GM18508 (cell line): Measurements from ENCODE around the gene LIPI.
"Not testable (repeated sequence)": the region's sequence is repeated elsewhere in the genome, so short reads cannot be mapped to it uniquely, and the experiment has no call there.

ENCODE experiments used
- ATAC-seq: cut with Tn5 transposase; IDR thresholded peaks from one replicate; pipeline ENCODE4 v1.9.1; 2021; ENCODE audit warnings: moderate number of reproducible peaks; ENCODE audit not compliant: insufficient read depth, unreplicated experiment

Gene LIPI

GRCh38 chr21:14210738-14211137 lies at the start of gene LIPI:
LIPI (minus strand) TSS chr21:14210955; CDS start chr21:14210845, 110 bp downstream.
- no peak for ATAC-seq

DNA sequence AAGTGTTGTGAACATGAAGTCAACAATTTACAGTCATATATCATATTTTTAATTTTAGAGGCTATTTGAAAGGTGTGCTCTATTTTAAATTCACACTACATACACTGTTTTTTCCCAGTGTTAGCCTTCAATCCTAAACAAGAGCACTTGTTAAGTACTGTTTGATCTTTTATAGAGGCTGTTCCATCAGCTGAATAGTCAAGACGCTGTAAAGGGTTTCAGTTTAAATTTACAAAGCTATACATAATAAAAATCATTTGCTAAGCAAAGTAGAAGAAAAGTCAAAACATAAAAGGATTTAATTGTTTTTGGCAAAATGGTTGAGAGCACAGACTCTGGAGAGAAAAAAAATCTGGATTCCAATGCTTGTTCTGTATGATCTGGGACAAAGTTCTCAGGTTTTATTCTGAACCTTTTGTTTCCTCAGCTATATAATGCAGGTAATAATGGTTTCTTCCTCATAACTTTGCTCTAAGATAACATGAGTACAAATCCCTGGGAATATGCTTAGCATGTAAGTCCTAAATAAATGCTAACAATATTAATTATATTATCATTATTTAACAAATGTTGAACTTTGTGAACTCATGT lies 49.5 kb upstream of the LIPI start:
- no peak for ATAC-seq

DNA sequence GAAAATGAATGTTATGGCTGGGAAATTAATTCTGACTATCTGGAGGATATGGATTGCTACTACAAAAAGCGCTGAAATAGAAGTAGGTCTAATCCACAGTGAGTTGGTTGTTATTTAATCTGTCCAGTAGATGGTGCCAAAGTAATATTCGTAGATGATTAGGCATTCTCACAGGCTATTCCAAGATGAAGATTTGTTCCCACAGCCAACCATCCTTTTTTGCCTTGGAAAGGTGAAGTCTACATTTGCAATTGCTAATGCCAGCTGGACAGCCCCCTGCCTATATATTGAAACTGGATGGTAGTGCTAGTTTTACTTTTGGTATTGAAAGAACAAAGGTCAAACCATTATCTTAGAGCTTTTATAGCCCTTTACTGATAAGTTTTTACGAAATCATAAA lies 49.0 kb upstream of the LIPI start:
- ATAC-seq = no peak

DNA sequence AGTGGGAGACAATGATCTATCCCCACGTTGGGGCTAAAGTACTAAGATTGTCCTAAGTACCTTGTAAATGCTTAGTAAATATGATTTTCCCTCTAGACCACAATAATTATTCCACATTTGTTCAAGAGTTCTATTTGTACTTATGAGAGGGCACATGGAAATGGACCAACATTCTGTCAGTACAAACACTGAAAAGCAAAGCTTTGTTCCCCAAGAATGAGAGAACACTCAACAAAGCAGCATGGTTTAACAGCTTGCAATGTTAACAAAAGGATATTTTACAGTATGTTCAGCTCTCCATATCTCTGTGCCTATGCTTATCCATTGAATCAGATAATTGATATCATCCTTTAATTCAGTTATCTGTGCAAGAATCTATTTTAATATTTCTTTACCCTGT lies 40.6 kb upstream of the LIPI start:
- ATAC-seq = no peak

- ATAC-seq = no peak
Observed at GRCh38 chr21:14245711-14246110, 35.0 kb upstream of the LIPI start.

- no peak for ATAC-seq
Observed at GRCh38 chr21:14244911-14245310, 34.2 kb upstream of the LIPI start.

DNA sequence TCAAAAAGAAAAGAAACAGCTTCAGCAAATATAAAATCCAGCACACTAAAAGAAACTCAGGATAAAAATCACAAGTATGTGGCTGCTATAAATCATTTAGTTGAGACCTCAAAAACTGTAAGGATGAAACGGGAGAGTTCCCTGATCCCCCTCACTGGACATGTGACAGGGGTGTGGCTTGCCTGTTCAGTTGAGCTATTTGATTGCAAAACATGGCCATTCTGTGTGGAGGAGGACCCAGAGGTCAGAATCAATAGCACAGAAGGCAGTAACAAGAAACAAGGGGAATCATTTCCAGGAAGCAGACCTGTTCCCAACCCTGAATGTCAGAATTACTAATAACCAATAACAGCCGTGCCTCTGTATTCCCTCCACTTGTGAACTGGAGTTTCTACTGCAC lies 33.1 kb upstream of the LIPI start:
- no peak for ATAC-seq

DNA sequence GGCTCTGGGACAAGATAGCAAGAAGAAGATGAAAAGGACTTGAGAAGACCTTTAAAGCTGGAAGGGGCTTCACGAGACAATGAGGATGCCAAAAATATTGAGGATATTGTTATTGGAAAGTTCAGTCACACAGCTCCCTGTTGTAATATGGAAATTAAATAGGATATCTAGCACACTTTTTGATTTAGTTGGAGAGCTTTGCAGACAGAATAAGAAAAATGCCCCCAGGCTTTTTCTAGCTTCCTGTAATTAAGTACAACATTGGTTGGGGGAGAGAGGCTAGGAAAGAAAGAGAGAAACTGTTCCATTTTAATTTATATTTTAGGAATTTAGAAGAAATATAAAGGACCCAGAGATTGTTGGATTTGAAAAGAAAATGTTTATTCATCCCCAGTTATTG lies 32.7 kb upstream of the LIPI start:
- ATAC-seq = no peak

GRCh38 chr21:14241297-14241696 lies 30.5 kb upstream of the LIPI start:
- no peak for ATAC-seq

DNA sequence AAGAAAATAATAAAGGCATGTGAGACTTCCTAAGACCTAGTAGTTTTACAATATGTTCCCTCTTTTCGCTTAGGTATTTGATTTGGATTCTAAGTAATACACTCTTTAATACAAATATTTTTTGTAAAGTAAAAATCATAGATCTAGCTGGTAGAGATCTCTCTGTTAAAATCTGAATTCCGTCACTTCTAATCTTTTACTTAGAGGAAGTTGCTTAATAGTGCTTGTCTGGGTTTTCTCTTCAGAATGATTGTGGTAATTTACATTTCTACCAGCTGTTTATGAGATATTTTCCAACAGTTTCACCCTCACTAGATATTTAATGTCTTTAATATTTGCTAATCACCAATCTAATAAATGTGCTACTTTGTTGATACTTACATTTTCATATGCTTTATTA lies 28.5 kb upstream of the LIPI start:
- ATAC-seq = no peak

DNA sequence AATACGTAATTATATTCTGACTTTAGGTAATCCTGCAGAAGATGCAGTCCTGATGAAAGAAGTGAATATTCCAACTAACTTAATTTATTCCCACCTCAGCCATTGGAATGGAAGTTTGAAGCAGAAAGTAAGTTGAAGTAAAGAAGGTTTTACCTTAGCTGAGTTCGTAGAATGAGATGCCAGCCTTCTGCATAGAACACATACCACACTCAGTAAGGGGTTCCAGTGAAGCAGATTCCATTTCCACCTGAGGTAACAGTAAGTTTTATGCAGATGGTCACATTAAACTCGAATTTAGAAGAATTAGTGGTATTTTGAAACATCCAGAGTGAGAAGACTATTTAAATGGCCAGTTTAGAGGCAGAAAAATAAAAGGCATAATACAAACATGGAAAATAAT lies 25.4 kb upstream of the LIPI start:
- no peak for ATAC-seq

DNA sequence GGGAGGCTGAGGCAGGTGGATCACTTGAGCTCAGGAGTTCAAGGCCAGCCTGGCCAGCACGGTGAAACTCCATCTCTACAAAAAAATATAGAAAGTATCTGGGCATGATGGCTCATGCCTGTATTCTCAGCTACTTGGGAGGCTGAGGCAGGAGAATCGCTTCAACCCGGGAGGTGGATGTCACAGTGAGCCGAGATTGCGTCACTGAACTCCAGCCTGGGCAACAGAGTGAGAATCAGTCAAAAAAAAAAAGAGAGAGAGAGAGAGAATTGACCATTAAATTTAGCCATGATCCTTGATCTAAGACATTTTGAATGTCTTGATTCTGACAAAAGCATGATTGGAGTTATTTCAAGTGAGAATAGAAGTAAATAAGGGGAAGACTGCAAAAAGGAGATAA lies 24.3 kb upstream of the LIPI start:
- no peak for ATAC-seq

GRCh38 chr21:14229399-14229798 lies 18.6 kb upstream of the LIPI start:
- no peak for ATAC-seq

- ATAC-seq = no peak
Observed at GRCh38 chr21:14223365-14223764, 12.6 kb upstream of the LIPI start.

GRCh38 chr21:14215971-14216641 lies 5.4 kb upstream of the LIPI start, which contains the start of gene RBM11:
RBM11 (plus strand) TSS chr21:14216157; CDS start chr21:14216187, 30 bp downstream.
- ATAC-seq = peak; percentile 52

- ATAC-seq = no peak
Observed at GRCh38 chr21:14213164-14213563, 2.4 kb upstream of the LIPI start.

DNA sequence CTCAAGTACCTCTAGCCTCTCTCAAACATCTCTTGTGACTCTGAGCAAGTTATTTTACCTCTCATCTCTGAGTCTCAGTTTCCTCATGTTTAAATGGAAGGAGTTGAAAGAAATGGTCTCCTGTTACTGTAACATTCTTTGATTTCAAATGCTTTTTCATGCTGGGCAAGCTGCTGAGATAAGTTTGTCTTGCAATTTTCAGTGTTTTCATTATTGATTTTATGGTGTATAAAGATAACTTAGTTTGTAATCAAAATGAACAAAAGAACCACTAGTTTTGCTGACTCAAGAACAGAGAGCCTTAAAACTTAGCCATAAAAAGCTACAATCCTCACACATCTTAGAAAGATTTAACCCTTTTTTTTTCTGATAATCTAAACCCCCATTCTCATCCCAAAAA lies 4.5 kb downstream of the LIPI start:
- no peak for ATAC-seq

DNA sequence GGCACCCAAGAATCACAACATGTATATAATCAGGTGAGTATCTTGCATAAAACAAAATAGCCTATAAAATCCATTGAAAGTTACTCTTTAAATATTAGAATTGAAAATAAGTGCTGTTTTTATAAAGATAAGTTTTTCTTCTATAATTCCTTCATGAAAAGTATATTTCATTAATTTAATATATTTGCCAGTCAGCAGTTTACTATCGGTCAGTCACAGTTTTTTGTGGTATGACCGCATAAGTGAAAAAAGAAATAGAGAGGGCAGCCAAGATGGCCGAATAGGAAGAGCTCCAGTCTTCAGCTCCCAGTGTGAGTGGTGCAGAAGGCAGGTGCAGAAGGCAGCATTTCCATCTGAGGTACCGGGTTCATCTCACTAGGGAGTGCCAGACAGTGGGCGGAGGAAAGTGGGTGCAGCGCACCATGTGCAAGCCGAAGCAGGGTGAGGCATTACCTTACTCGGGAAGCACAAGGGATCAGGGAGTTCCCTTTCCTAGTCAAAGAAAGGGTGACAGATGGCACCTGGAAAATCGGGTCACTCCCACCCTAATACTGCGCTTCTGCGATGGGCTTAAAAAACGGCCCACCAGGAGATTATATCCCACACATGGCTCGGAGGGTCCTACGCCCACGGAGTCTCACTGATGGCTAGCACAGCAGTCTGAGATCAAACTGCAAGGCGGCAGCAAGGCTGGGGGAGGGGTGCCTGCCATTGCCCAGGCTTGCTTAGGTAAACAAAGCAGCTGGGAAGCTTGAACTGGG lies 44.1 kb downstream of the LIPI start:
- ATAC-seq = not testable (repeated sequence)

DNA sequence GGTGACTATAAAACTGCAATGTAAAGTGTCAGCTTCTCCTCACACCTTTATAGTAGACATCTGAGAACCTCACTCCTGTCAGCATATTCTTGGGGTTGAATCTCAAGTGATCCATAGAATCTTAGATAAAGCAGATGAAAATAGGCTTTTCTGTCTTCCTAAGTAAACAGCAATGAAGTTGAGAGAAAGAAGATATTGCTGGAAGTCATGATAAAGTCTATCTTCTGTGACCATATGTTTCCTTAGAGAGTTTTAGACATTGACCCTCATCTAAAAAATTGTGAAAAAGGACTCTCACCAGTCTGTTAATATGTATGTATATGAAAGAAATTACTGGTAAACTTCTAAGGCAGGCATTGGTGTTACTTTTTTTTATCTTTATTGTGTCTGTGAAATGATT lies 66.8 kb downstream of the LIPI start:
- ATAC-seq = no peak

DNA sequence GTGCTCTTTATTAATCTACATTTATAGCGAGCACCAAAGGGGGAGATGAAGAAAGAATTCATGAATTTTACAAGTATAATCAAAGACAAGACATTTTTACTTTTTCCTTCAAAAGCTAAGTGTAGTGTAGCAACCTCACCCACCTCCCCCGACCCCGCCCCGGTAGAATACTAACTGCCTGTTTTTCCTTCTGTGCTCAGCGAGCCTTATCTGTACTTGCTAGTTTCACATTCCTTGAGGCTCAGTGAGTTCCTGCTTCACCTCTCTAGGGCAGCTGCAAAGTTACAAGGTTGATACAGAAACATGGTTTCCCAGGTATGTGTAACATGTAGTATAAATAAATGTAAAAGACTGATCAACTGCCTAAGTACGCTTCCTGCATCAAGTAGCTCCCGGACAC lies 86.5 kb downstream of the LIPI start:
- ATAC-seq = no peak

DNA sequence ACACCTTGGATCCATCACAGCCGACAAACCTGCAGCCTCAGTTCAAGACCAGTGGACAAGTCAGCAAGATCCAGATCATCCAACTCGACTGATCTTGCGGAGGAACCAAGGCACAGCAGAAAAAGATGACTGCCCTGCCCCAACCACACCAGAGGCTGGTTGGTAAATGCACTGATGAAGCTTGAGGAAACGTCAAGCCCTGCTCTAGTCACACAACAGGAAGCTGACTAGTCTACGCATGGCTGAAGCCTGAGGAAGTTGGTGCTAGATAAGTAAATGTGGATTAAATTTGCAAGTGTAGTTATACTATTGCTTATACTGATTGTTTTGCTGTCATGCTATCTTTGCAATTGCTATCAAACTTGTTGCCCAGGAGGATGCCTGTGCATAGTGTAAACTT lies 89.0 kb downstream of the LIPI start:
- no peak for ATAC-seq
